H1 (cell line): ENCODE measurements around the gene SENP1. TPM values are rescaled to one million over a fixed set of nuclear protein-coding genes. Genes with fewer than 3 reads are reported as not detected.

Source experiments
- polyA plus RNA-seq, 7 experiments: library from polyadenylated mRNA; depleted of rRNA in 3 of 7; stranded (reverse) in 5 of 7; unstranded in 2 of 7; fragments of >200 nt in 5 of 7; fragments of 200-250 nt in 2 of 7; gene quantifications; 1 replicate in 5 of 7; 2 replicates in 1 of 7; 4 replicates in 1 of 7; pipeline versions ENCODE4 v1.2.1 to v1.2.3, GENCODE V29; 2011 to 2013; ENCODE audit warnings: missing spikeins in 2 of 7, mixed read lengths in 2 of 7
- total RNA-seq: library from RNA; stranded (reverse); fragmentation: NEBNext Ultra II Directional; extraction: Animal tissue kit (Norgen Biotek cat#: 25700); gene quantifications from 2 replicates; pipeline ENCODE4 v1.2.1, GENCODE V29; 2021
- TF ChIP-seq, protein P1 (sequence below): fragments of 300-600 bp; sonication (generic); IDR thresholded peaks from 2 replicates; pipeline ENCODE4 v1.7.1; 2012; ENCODE audit warnings: low read length, moderate library complexity, mild to moderate bottlenecking, inconsistent platforms; ENCODE audit not compliant: insufficient replicate concordance

The SENP1 gene
- total and polyA plus RNA-seq, 2 of the 8 experiments (the other 6 are each of a cell fraction or from before 2014, with no cell fraction given) = 14.2 to 31.5 TPM

DNA sequence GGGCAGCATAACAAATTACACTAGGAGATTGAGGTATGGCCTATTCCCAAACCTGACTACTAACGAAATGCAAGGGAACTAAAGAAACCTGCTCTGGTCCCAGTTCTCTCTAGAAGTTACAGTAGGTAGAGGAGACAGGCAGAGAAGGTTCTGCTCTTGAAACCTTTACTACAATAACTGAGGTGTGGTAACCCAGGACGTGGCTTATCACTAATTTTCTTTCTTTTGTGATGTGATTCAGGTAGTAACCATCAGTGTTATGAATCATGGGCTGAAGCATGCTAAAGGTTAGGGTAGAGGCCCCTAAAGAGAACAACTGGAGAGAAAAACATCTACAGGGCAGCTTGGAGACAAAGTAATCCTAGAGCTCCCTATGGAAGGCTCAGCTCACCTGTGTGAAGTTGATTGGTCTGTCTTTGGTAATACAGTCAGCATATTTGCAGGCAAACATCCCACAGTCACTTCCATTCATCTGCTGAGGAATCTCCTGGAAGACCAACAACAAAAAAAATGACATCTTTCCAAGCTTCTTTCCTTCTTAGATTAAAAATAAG is 59.8 kb downstream of the SENP1 start (continued):
- TF ChIP-seq, protein P1, sequence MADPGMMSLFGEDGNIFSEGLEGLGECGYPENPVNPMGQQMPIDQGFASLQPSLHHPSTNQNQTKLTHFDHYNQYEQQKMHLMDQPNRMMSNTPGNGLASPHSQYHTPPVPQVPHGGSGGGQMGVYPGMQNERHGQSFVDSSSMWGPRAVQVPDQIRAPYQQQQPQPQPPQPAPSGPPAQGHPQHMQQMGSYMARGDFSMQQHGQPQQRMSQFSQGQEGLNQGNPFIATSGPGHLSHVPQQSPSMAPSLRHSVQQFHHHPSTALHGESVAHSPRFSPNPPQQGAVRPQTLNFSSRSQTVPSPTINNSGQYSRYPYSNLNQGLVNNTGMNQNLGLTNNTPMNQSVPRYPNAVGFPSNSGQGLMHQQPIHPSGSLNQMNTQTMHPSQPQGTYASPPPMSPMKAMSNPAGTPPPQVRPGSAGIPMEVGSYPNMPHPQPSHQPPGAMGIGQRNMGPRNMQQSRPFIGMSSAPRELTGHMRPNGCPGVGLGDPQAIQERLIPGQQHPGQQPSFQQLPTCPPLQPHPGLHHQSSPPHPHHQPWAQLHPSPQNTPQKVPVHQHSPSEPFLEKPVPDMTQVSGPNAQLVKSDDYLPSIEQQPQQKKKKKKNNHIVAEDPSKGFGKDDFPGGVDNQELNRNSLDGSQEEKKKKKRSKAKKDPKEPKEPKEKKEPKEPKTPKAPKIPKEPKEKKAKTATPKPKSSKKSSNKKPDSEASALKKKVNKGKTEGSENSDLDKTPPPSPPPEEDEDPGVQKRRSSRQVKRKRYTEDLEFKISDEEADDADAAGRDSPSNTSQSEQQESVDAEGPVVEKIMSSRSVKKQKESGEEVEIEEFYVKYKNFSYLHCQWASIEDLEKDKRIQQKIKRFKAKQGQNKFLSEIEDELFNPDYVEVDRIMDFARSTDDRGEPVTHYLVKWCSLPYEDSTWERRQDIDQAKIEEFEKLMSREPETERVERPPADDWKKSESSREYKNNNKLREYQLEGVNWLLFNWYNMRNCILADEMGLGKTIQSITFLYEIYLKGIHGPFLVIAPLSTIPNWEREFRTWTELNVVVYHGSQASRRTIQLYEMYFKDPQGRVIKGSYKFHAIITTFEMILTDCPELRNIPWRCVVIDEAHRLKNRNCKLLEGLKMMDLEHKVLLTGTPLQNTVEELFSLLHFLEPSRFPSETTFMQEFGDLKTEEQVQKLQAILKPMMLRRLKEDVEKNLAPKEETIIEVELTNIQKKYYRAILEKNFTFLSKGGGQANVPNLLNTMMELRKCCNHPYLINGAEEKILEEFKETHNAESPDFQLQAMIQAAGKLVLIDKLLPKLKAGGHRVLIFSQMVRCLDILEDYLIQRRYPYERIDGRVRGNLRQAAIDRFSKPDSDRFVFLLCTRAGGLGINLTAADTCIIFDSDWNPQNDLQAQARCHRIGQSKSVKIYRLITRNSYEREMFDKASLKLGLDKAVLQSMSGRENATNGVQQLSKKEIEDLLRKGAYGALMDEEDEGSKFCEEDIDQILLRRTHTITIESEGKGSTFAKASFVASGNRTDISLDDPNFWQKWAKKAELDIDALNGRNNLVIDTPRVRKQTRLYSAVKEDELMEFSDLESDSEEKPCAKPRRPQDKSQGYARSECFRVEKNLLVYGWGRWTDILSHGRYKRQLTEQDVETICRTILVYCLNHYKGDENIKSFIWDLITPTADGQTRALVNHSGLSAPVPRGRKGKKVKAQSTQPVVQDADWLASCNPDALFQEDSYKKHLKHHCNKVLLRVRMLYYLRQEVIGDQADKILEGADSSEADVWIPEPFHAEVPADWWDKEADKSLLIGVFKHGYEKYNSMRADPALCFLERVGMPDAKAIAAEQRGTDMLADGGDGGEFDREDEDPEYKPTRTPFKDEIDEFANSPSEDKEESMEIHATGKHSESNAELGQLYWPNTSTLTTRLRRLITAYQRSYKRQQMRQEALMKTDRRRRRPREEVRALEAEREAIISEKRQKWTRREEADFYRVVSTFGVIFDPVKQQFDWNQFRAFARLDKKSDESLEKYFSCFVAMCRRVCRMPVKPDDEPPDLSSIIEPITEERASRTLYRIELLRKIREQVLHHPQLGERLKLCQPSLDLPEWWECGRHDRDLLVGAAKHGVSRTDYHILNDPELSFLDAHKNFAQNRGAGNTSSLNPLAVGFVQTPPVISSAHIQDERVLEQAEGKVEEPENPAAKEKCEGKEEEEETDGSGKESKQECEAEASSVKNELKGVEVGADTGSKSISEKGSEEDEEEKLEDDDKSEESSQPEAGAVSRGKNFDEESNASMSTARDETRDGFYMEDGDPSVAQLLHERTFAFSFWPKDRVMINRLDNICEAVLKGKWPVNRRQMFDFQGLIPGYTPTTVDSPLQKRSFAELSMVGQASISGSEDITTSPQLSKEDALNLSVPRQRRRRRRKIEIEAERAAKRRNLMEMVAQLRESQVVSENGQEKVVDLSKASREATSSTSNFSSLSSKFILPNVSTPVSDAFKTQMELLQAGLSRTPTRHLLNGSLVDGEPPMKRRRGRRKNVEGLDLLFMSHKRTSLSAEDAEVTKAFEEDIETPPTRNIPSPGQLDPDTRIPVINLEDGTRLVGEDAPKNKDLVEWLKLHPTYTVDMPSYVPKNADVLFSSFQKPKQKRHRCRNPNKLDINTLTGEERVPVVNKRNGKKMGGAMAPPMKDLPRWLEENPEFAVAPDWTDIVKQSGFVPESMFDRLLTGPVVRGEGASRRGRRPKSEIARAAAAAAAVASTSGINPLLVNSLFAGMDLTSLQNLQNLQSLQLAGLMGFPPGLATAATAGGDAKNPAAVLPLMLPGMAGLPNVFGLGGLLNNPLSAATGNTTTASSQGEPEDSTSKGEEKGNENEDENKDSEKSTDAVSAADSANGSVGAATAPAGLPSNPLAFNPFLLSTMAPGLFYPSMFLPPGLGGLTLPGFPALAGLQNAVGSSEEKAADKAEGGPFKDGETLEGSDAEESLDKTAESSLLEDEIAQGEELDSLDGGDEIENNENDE = no peak
